Mammary epithelial cell (primary cell): Measurements from ENCODE around the gene SCN7A.

Experiments used
- CTCF ChIP-seq, 2 donors: IDR thresholded peaks in 1 of 2; conservative IDR thresholded peaks in 1 of 2; 2 replicates each; pipeline ENCODE4 v1.5.1; 2011 to 2012; ENCODE audit warnings: inconsistent platforms in 2 of 2, low read length in 2 of 2, mild to moderate bottlenecking in 2 of 2, control low read depth in 1 of 2, low read depth in 1 of 2; ENCODE audit not compliant: insufficient read depth in 1 of 2; ENCODE audit errors: extremely low read depth in 1 of 2
- EZH2 ChIP-seq: IDR thresholded peaks from 2 replicates; pipeline ENCODE4 v1.6.1; 2012; ENCODE audit warnings: low read length, inconsistent platforms, borderline replicate concordance

- TF ChIP-seq CTCF (conservative IDR thresholded peaks at IDR 0.05 in 1 of 2, IDR thresholded peaks at IDR 0.05 in 1 of 2; ENCODE audit: extremely low read depth in 1 of 2, insufficient read depth in 1 of 2, low read depth in 1 of 2, low read length in 2 of 2) (no peak), EZH2 (no peak)
These were observed 83.1 kb downstream of the SCN7A start for GRCh38 chr2:166410828-166411472.
